GM12878 (cell line): ENCODE measurements around the gene SFN. TPM values are rescaled to one million over a fixed set of nuclear protein-coding genes. Genes with fewer than 3 reads are reported as not detected.
A peak's percentile ranks its signal among the peaks of the same experiment; 100 is the strongest.

ENCODE experiments used
- ATF3 ChIP-seq: IDR thresholded peaks from 2 replicates; pipeline ENCODE4 v1.6.1; 2011; ENCODE audit warnings: low read depth, mild to moderate bottlenecking, low read length, moderate library complexity, borderline replicate concordance; ENCODE audit errors: extremely low read depth
- BMI1 ChIP-seq: fragments of 450-650 bp; IDR thresholded peaks from 2 replicates; pipeline ENCODE4 v1.6.1; 2016; ENCODE audit warnings: mild to moderate bottlenecking, moderate library complexity, borderline replicate concordance
- CREB1 ChIP-seq: IDR thresholded peaks from 2 replicates; pipeline ENCODE4 v1.6.1; 2012; ENCODE audit warnings: low read depth, mild to moderate bottlenecking, inconsistent platforms
- E2F8 ChIP-seq: fragments of 450-650 bp; IDR thresholded peaks from 2 replicates; pipeline ENCODE4 v1.6.1; 2018; ENCODE audit warnings: mild to moderate bottlenecking, low read depth, moderate library complexity; ENCODE audit not compliant: partially characterized antibody
- EZH2 ChIP-seq: IDR thresholded peaks from 2 replicates; pipeline ENCODE4 v1.6.1; 2012; ENCODE audit warnings: low read depth, mild to moderate bottlenecking, control low read depth, inconsistent platforms, low read length, borderline replicate concordance; ENCODE audit not compliant: control insufficient read depth
- FOS ChIP-seq: IDR thresholded peaks from 3 replicates; pipeline ENCODE4 v1.6.1; 2011; ENCODE audit warnings: borderline replicate concordance; ENCODE audit not compliant: insufficient read length; ENCODE audit errors: extremely low read depth
- FOXK2 ChIP-seq: fragments of 450-650 bp; IDR thresholded peaks from 2 replicates; pipeline ENCODE4 v1.6.1; 2017; ENCODE audit warnings: mild to moderate bottlenecking, moderate library complexity
- HDAC6 ChIP-seq: fragments of 200-600 bp; sonication (generic); IDR thresholded peaks from one replicate; pipeline ENCODE4 v1.8.0; 2017; ENCODE audit warnings: antibody characterized with exemption; ENCODE audit not compliant: unreplicated experiment
- IKZF1 ChIP-seq: fragments of 450-650 bp; conservative IDR thresholded peaks from 2 replicates; pipeline ENCODE4 v1.6.1; 2017; ENCODE audit warnings: antibody characterized with exemption, mild to moderate bottlenecking
- JUND ChIP-seq: IDR thresholded peaks from 2 replicates; pipeline ENCODE4 v1.6.1; 2012; ENCODE audit warnings: low read depth, mild to moderate bottlenecking, low read length, improper control_type of control experiment, moderate library complexity
- KLF5 ChIP-seq: fragments of 450-650 bp; IDR thresholded peaks from 2 replicates; pipeline ENCODE4 v1.6.1; 2014; ENCODE audit warnings: mild to moderate bottlenecking; ENCODE audit not compliant: partially characterized antibody
- LARP7 ChIP-seq: fragments of 450-650 bp; IDR thresholded peaks from 2 replicates; pipeline ENCODE4 v1.6.1; 2017; ENCODE audit warnings: mild to moderate bottlenecking
- PML ChIP-seq: IDR thresholded peaks from 2 replicates; pipeline ENCODE4 v1.6.1; 2012; ENCODE audit warnings: low read length, inconsistent platforms
- POLR2AphosphoS5 ChIP-seq: IDR thresholded peaks from 2 replicates; pipeline ENCODE4 v1.6.1; 2011; ENCODE audit warnings: mild to moderate bottlenecking, low read length, inconsistent platforms
- RELB ChIP-seq: fragments of 450-650 bp; IDR thresholded peaks from 2 replicates; pipeline ENCODE4 v1.6.1; 2017; ENCODE audit warnings: low read depth, mild to moderate bottlenecking, moderate library complexity
- SREBF2 ChIP-seq: IDR thresholded peaks from 2 replicates; pipeline ENCODE4 v1.6.1; 2012; ENCODE audit warnings: mild to moderate bottlenecking, low read length
- TAF1 ChIP-seq: IDR thresholded peaks from 2 replicates; pipeline ENCODE4 v1.6.1; 2011; ENCODE audit warnings: mild to moderate bottlenecking, low read depth, low read length, borderline replicate concordance
- WRNIP1 ChIP-seq: IDR thresholded peaks from 2 replicates; pipeline ENCODE4 v1.6.1; 2011; ENCODE audit warnings: low read depth, low read length, improper control_type of control experiment, borderline replicate concordance
- ZNF217 ChIP-seq: fragments of 450-650 bp; IDR thresholded peaks from 2 replicates; pipeline ENCODE4 v1.6.1; 2017; ENCODE audit warnings: antibody characterized with exemption, mild to moderate bottlenecking
- ZNF384 ChIP-seq: IDR thresholded peaks from 2 replicates; pipeline ENCODE4 v1.6.1; 2012; ENCODE audit warnings: low read depth, mild to moderate bottlenecking, low read length, improper control_type of control experiment, borderline replicate concordance
- ZNF592 ChIP-seq: fragments of 450-650 bp; IDR thresholded peaks from 2 replicates; pipeline ENCODE4 v1.6.1; 2017; ENCODE audit warnings: mild to moderate bottlenecking, moderate library complexity
- ZNF622 ChIP-seq: fragments of 450-650 bp; IDR thresholded peaks from 2 replicates; pipeline ENCODE4 v1.6.1; 2017; ENCODE audit warnings: mild to moderate bottlenecking, inconsistent platforms
- polyA plus RNA-seq, 11 experiments: library from polyadenylated mRNA; depleted of rRNA in 4 of 11; unstranded in 6 of 11; stranded (reverse) in 5 of 11; fragments of >200 nt; fragmentation: Nextera tagmentation in 4 of 11; fragmentation: Illumina TruSeq in 1 of 11; extraction: Ambion mirVana in 4 of 11; extraction: Trizol in 1 of 11; gene quantifications; 1 replicate in 1 of 11; 2 replicates in 10 of 11; pipeline versions ENCODE4 v1.2.1 to v1.2.3, GENCODE V29; 2011 to 2016; ENCODE audit warnings: inconsistent platforms in 2 of 11, missing spikeins in 2 of 11, low read depth in 1 of 11
- total RNA-seq, 4 experiments: library from RNA; depleted of rRNA in 3 of 4; stranded (reverse); fragments of >200 nt in 3 of 4; fragmentation: Illumina TruSeq in 1 of 4; extraction: Trizol in 1 of 4; gene quantifications; 2 replicates each; pipeline versions ENCODE4 v1.2.1 to v1.2.3, GENCODE V29; 2013 to 2021

Gene SFN
- total and polyA plus RNA-seq, 10 of the 15 experiments (the other 5 are each of a cell fraction or from before 2014, with no cell fraction given) = 0.19 to 2.9 (median 1.0) TPM

GRCh38 chr1:26864610-26865480, 1.9 kb downstream of the SFN start (continued):
- peak; percentile 95 for TF ChIP-seq POLR2AphosphoS5
- no peak for TF ChIP-seq ZNF622
- TF ChIP-seq WRNIP1 = no peak
- peak; percentile 85 for TF ChIP-seq TAF1
- TF ChIP-seq EZH2 = no peak
- TF ChIP-seq RELB = peak; percentile 35; the same call in 1 of the 2 replicates
- no peak for TF ChIP-seq JUND
- TF ChIP-seq ZNF384 = no peak
- TF ChIP-seq E2F8 = peak; percentile 93
- no peak for TF ChIP-seq ZNF217
- TF ChIP-seq FOXK2 = no peak
- no peak for TF ChIP-seq SREBF2
- TF ChIP-seq LARP7 = peak; percentile 69
- TF ChIP-seq HDAC6 = no peak
- no peak for TF ChIP-seq BMI1
- no peak; the same call in none of the 2 replicates for TF ChIP-seq IKZF1
- no peak for TF ChIP-seq ATF3
- peak; percentile 60 for TF ChIP-seq FOS
- peak; percentile 36 for TF ChIP-seq KLF5
- TF ChIP-seq CREB1 = peak; percentile 59; the same call in 1 of the 2 replicates
- TF ChIP-seq ZNF592 = no peak
- peak; percentile 96; the same call in 1 of the 2 replicates for TF ChIP-seq PML
